AG09309 (cell line): ENCODE data around the gene BIRC2.
A peak's percentile ranks its signal among the peaks of the same experiment; 100 is the strongest.

ENCODE experiments used
- DNase-seq: peaks from one replicate; pipeline ENCODE4 v3.0.0-alpha.2; 2010; ENCODE audit warnings: low read depth
- H3K4me3 ChIP-seq: 2 replicates; pipeline ENCODE4 v1.5.1; 2011; ENCODE audit warnings: mild to moderate bottlenecking, low read depth, low read length, moderate library complexity; ENCODE audit not compliant: control insufficient read depth
- TF ChIP-seq, protein P1 (sequence below): IDR thresholded peaks from 2 replicates; pipeline ENCODE4 v1.5.1; 2011; ENCODE audit warnings: mild to moderate bottlenecking, low read depth, low read length, inconsistent platforms; ENCODE audit not compliant: insufficient read depth, control insufficient read depth; ENCODE audit errors: missing control alignments

BIRC2 gene

DNA sequence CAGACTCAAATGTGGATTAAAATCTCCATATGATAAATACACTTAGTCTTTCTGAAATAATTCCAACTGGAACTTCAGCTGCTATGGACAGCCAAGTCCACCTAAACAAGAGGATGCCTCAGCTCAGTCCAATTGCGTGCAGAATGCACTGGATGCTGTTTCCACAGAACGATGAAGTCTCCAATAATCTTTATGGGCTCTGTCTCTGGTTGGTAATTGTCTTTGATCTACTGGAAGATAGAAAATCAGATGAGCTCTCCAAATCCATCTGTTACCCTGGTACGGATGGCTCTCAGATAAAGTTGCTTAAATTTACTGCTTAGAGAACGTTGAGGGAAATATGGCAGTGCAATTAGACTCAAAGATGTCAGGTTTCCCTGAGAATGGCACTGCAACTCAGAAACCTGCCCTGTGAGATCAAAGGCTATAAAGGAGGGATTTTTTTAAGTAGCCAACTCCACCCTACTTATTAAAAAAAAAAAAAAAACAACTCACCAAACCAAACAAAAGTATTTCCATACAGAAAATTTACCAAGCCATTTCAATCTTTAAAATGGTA lies 30.6 kb upstream of the BIRC2 start:
- TF ChIP-seq, protein P1, sequence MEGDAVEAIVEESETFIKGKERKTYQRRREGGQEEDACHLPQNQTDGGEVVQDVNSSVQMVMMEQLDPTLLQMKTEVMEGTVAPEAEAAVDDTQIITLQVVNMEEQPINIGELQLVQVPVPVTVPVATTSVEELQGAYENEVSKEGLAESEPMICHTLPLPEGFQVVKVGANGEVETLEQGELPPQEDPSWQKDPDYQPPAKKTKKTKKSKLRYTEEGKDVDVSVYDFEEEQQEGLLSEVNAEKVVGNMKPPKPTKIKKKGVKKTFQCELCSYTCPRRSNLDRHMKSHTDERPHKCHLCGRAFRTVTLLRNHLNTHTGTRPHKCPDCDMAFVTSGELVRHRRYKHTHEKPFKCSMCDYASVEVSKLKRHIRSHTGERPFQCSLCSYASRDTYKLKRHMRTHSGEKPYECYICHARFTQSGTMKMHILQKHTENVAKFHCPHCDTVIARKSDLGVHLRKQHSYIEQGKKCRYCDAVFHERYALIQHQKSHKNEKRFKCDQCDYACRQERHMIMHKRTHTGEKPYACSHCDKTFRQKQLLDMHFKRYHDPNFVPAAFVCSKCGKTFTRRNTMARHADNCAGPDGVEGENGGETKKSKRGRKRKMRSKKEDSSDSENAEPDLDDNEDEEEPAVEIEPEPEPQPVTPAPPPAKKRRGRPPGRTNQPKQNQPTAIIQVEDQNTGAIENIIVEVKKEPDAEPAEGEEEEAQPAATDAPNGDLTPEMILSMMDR: no peak
- no peak overlapping the region for H3K4me3 ChIP-seq
- DNase-seq: no peak

DNA sequence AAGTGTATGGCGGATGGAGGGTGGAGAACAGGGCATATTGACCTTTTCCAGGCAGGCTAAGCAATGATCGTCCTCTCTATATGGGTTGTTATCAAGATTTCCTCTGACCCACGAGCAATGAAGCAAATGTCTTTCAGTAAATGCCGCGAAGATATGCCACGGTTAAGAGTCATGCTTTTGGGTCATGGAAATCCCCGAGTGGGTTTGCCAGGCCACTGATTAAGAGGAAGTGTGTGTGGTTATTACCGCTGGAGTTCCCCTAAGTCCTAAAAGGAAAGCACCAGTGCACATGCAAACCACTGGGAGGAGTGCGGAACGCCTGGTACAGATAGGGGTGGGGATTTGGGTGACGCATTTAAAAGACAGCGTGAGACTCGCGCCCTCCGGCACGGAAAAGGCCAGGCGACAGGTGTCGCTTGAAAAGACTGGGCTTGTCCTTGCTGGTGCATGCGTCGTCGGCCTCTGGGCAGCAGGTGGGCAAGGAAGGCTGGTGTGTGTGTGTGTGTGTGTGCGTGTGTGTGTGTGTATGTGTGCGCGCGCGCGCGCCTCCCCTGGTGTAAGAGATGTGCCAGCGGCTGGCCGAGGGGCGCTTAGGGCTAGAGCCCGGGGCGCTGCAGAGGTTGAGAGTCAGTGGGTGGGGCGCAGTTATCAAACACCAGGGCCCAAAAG lies 29.8 kb upstream of the BIRC2 start, which contains the start of gene BIRC3:
BIRC3 (plus strand) TSS at position 386 of the 669 bp plus-strand sequence. CDS start 7,026 bp downstream, outside the sequence.
- TF ChIP-seq, protein P1: peak; percentile 34
- peak; percentile 71 for DNase-seq
- peak within 1 kb of the TSS; percentile 58 for H3K4me3 ChIP-seq

DNA sequence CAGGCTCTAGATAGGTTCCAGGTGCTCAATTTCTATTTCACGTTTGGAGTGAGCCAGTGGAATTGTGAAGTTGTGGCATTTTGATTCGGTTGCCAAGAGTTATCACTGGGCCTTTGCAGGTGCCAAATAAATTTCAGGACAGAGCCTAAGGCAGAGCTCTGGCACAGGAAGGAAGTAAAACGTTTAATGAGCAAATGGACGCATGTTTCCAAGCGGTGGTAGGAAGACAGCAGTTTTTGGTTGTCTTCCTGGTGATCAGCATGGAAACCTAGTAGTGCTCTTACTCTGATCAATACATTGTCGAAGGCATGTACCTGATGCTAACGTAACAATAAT lies 29.3 kb upstream of the BIRC2 start:
- DNase-seq: no peak
- TF ChIP-seq, protein P1: no peak
- peak overlapping the region; percentile 58 for H3K4me3 ChIP-seq

DNA sequence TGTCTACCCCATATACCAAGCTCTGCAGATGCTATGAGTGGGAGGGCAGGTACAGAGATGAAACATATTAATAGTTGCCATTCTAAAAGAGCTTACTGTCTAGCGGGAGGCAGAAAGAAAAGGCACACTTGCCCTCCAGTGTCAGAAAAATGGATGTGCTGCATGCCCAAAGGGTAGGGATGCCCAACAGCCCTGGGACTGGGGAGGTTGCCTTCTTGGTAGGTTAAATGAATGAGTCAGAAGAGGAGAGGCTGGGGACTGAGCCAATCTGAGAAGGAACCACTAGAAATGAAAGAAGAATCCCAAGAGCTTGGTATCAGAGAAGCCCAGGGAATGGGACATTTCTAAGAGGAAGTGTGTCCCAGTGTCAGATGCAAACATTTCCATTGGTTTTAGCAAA lies 28.5 kb upstream of the BIRC2 start:
- no peak for DNase-seq
- no peak overlapping the region for H3K4me3 ChIP-seq
- TF ChIP-seq, protein P1: no peak

DNA sequence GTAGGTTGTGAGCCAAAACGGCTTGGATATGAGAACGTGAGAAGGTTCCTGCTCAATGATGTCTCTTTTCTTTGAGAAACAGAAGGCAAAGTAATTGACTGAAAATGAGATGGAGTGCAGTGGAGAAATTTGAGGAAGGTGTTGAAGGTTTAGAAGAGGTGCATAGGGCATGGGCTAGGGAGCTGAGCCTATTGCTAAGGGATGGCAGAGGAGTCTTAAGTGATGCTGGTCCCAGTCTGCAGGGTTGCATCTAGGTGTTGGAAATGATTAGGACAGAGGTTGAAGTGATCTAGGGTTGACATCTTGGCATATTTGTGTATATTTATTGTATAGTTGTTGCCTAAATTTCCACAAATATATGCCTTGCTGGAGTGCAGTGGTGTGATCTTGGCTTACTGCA lies 27.5 kb upstream of the BIRC2 start:
- H3K4me3 ChIP-seq: no peak overlapping the region
- no peak for DNase-seq

DNA sequence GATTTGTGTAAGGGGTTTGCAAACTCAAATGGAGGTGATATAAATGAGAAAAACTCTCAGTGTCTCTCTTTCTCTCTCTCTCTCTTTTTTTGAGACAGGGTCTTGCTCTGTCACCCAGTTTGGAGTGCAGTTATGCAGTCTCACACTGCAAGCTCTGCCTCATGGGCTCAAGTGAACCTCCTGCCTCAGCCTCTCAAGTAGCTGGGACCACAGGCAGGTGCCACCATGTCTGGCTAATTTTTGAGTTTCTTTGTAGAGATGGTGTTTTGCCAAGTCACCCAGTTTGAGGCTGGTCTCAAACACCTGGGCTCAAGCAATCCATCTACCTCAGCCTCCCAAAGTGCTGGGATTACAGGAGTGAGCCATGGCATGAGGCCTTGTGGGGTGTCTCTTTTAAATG lies 26.8 kb upstream of the BIRC2 start:
- no peak for DNase-seq

More for the DNA sequence above, 27.5 kb upstream of the BIRC2 start:
- TF ChIP-seq, protein P1: no peak

More for the DNA sequence above, 26.8 kb upstream of the BIRC2 start:
- TF ChIP-seq, protein P1: no peak
- H3K4me3 ChIP-seq: no peak overlapping the region
